ENCODE results near the gene AJAP1.

- TF ChIP-seq CTCF (IDR thresholded peaks at IDR 0.05; ENCODE audit: insufficient read depth, low read length) (no peak), POLR2AphosphoS5 (IDR thresholded peaks at IDR 0.05; ENCODE audit: low read depth) (no peak), GABPA (IDR thresholded peaks at IDR 0.05; ENCODE audit: low read depth) (no peak)
These were observed 57.2 kb downstream of the AJAP1 start for GRCh38 chr1:4711416-4712275.
